OCI-LY3 (cell line): Measurements from ENCODE around the gene UBE2R2.
A peak's percentile ranks its signal among the peaks of the same experiment; 100 is the strongest.

ENCODE experiments used
- H2AFZ ChIP-seq: fragments of 200-600, 300-600 bp; shearing (Covaris generic); 2 replicates; pipeline ENCODE4 v1.6.0; 2014; ENCODE audit warnings: antibody characterized with exemption, low read depth, low read length
- H3K27ac ChIP-seq: fragments of 200-600, 300-600 bp; sonication (generic); 2 replicates; pipeline ENCODE4 v1.5.1; 2014; ENCODE audit warnings: mild to moderate bottlenecking, low read length, moderate library complexity, mixed read lengths
- H3K27me3 ChIP-seq: fragments of 200-600, 300-600 bp; sonication (generic); 2 replicates; pipeline ENCODE4 v1.6.1; 2014; ENCODE audit warnings: low read depth, low read length, mixed read lengths
- H3K36me3 ChIP-seq: fragments of 200-600, 300-600 bp; sonication (generic); replicated peaks from 2 replicates; pipeline ENCODE3; 2014; ENCODE audit warnings: low read depth, low read length, mixed read lengths
- H3K4me1 ChIP-seq: fragments of 300-600, 200-600 bp; sonication (generic); 2 replicates; pipeline ENCODE4 v1.6.1; 2014; ENCODE audit warnings: low read length, mixed read lengths
- H3K4me2 ChIP-seq: fragments of 200-600, 300-600 bp; sonication (generic); 2 replicates; pipeline ENCODE4 v1.6.1; 2014; ENCODE audit warnings: low read length, mixed read lengths
- H3K4me3 ChIP-seq: fragments of 300-600, 200-600 bp; sonication (generic); 2 replicates; pipeline ENCODE4 v1.5.1; 2014; ENCODE audit warnings: antibody characterized with exemption, mild to moderate bottlenecking, low read length, moderate library complexity
- H3K79me2 ChIP-seq: fragments of 300-600, 200-600 bp; shearing (Covaris generic); 2 replicates; pipeline ENCODE4 v1.6.1; 2014; ENCODE audit warnings: mild to moderate bottlenecking, low read length, mixed read lengths
- H3K9ac ChIP-seq: fragments of 300-600, 200-600 bp; shearing (Covaris generic); 2 replicates; pipeline ENCODE4 v1.6.0; 2014; ENCODE audit warnings: mild to moderate bottlenecking, low read length, moderate library complexity
- H3K9me3 ChIP-seq: fragments of 200-600, 300-600 bp; shearing (Covaris generic); 2 replicates; pipeline ENCODE4 v1.6.1; 2014; ENCODE audit warnings: low read length, mixed read lengths; ENCODE audit not compliant: insufficient read depth
- H4K20me1 ChIP-seq: fragments of 200-600, 300-600 bp; sonication (generic); 2 replicates; pipeline ENCODE4 v1.6.1; 2016; ENCODE audit warnings: low read length, mixed read lengths; ENCODE audit not compliant: insufficient read depth
- CTCF ChIP-seq: fragments of 200-600, 300-600 bp; sonication (generic); IDR thresholded peaks from 2 replicates; pipeline ENCODE4 v1.5.1; 2014; ENCODE audit warnings: antibody characterized with exemption, low read length, low read depth
- EZH2phosphoT487 ChIP-seq: fragments of 200-600 bp; shearing (Covaris generic); IDR thresholded peaks from 2 replicates; pipeline ENCODE4 v1.6.1; 2018; ENCODE audit warnings: antibody characterized with exemption, mixed run types, low read depth

UBE2R2 gene

GRCh38 chr9:33923998-33924701 lies 107.2 kb downstream of the UBE2R2 start:
- Histone ChIP-seq H3K9ac (no peak overlapping the region), H3K27ac (no peak overlapping the region), H3K4me3 (no peak overlapping the region), H3K9me3 (no peaks in the 10 kb centered on the region), H2AFZ (no peak overlapping the region), H3K4me2 (no peak overlapping the region), H3K4me1 (no peaks in the 10 kb centered on the region), H3K79me2 (peaks cover 8% of the 10 kb centered on the region; the same call in 1 of the 2 replicates), H3K27me3 (no peaks in the 10 kb centered on the region), H4K20me1 (peaks cover 6% of the 10 kb centered on the region; the same call in 1 of the 2 replicates), H3K36me3 (peaks cover 87% of the 10 kb centered on the region)
- TF ChIP-seq CTCF (no peak), EZH2phosphoT487 (no peak)

GRCh38 chr9:33924978-33925797 lies 108.2 kb downstream of the UBE2R2 start:
- no peaks in the 10 kb centered on the region for H3K9me3 ChIP-seq
- H3K4me2 ChIP-seq = no peak overlapping the region
- H3K4me3 ChIP-seq = no peak overlapping the region
- no peak overlapping the region for H2AFZ ChIP-seq
- peaks cover 6% of the 10 kb centered on the region; the same call in 1 of the 2 replicates for H4K20me1 ChIP-seq
- peaks cover 87% of the 10 kb centered on the region for H3K36me3 ChIP-seq
- no peak for TF ChIP-seq EZH2phosphoT487
- peak; percentile 61 for TF ChIP-seq CTCF
- no peak overlapping the region for H3K27ac ChIP-seq
- H3K9ac ChIP-seq = no peak overlapping the region
- H3K27me3 ChIP-seq = no peaks in the 10 kb centered on the region
- no peaks in the 10 kb centered on the region for H3K4me1 ChIP-seq
- peaks cover 9% of the 10 kb centered on the region; the same call in 1 of the 2 replicates for H3K79me2 ChIP-seq

GRCh38 chr9:33926746-33927485 lies 110.0 kb downstream of the UBE2R2 start:
- no peak overlapping the region for H2AFZ ChIP-seq
- H3K4me3 ChIP-seq = no peak overlapping the region
- no peaks in the 10 kb centered on the region for H4K20me1 ChIP-seq
- no peak overlapping the region for H3K27ac ChIP-seq
- H3K27me3 ChIP-seq = no peaks in the 10 kb centered on the region
- H3K4me2 ChIP-seq = no peak overlapping the region
- peaks cover 77% of the 10 kb centered on the region for H3K36me3 ChIP-seq
- H3K4me1 ChIP-seq = no peaks in the 10 kb centered on the region
- H3K9ac ChIP-seq = no peak overlapping the region
- H3K9me3 ChIP-seq = no peaks in the 10 kb centered on the region
- H3K79me2 ChIP-seq = peaks cover 6% of the 10 kb centered on the region; the same call in 1 of the 2 replicates
- TF ChIP-seq CTCF (no peak), EZH2phosphoT487 (no peak)

- Histone ChIP-seq H3K9ac (no peak overlapping the region), H3K4me3 (no peak overlapping the region), H3K9me3 (no peaks in the 10 kb centered on the region), H3K27ac (no peak overlapping the region), H3K4me1 (no peaks in the 10 kb centered on the region), H2AFZ (no peak overlapping the region), H3K4me2 (no peak overlapping the region), H4K20me1 (no peaks in the 10 kb centered on the region), H3K36me3 (peaks cover 75% of the 10 kb centered on the region), H3K79me2 (peaks cover 6% of the 10 kb centered on the region; the same call in 1 of the 2 replicates), H3K27me3 (no peaks in the 10 kb centered on the region)
- no peak for TF ChIP-seq EZH2phosphoT487
- TF ChIP-seq CTCF = no peak
Measured at GRCh38 chr9:33927694-33928093, 110.7 kb downstream of the UBE2R2 start.
